GM19238 (cell line): ENCODE measurements around the gene ARHGEF26.

Experiments used
- DNase-seq: peaks from one replicate; pipeline ENCODE4 v3.0.0; 2011; ENCODE audit warnings: low spot score; ENCODE audit not compliant: insufficient read length

ARHGEF26 gene

DNA sequence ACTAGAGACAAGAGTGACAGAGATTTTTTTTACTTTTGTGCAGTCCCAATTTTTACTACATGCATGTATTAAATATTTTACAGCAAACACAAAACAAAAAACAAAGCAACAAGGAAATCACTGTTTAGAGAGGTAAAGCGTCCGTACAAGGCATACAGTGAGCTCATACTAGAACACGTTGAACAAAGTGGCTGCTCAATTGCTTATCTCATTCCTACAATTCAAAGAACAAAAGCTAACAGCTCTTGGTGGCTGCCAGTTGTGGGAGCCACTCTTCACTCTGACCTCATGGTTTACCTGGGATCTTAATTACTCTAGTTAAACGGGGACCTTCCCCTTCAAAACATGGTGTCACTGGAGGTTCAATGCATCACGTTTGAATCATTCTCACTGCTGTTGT, 7.6 kb upstream of the ARHGEF26 start:
- no peak for DNase-seq

DNA sequence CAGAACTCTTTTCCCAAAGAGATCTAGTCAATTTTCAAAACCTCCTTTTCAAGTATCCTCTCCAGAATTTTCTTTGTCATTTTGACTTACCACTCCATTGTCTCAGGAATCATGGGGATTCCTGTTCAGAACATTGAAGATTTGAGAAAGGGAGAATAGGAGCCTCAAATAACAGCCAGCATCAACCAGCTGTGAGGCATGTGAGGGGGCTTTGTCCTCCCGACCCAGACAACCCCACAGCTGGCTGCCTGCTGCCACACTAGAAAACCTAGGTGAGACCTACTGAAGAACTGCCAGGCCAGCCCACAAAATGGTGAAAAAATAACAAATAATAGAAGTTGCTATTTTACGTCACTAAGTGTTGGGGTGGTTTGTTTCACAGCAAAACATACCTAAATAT, 5.9 kb upstream of the ARHGEF26 start:
- DNase-seq: no peak

DNA sequence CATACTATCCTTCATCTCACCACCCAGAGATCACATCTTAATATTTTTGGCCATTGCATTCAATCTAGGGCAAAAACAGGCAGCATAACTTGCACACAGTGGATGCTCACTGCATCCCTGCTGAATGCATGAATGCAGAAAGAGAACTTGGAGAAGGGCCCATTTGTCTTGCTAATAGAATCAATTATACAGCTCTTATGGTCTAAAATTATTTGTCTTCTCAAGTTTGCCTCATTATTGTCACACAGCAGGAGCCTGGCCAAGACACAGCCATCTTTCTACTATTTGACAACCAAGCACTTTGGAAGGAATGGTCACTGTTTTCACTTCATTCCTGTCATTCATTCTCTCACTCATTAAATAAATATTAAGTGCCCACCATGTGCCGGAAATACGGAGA, 1.2 kb upstream of the ARHGEF26 start:
- DNase-seq: no peak

DNA sequence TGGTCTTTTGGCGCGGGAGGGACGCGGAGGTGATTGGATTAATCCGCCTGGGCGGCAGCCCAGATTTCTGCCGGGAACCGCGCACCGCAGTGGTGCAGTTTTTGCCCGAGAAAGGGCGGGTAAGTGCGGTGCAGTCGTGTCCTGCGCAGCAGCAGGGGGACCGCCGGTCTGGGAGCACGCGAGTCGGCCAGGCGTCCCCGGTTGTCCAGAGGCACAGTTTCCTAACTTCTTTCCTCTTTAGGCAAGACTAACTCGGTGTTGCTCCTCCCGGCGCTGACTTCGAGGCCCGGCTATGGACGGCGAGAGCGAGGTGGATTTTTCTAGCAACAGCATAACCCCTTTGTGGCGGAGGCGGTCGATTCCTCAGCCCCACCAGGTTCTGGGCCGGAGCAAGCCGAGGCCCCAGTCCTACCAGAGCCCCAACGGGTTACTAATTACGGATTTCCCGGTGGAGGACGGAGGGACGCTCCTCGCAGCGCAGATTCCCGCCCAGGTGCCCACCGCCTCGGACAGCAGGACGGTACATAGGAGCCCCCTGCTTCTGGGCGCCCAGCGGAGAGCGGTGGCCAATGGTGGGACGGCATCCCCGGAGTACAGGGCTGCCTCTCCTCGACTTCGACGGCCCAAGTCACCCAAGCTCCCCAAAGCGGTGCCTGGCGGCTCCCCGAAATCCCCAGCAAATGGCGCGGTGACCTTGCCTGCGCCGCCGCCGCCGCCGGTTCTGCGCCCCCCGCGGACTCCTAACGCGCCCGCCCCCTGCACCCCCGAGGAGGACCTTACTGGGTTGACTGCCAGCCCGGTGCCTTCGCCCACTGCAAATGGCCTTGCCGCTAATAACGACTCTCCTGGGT, 736 bp downstream of the ARHGEF26 start:
- peak; percentile 7 for DNase-seq

DNA sequence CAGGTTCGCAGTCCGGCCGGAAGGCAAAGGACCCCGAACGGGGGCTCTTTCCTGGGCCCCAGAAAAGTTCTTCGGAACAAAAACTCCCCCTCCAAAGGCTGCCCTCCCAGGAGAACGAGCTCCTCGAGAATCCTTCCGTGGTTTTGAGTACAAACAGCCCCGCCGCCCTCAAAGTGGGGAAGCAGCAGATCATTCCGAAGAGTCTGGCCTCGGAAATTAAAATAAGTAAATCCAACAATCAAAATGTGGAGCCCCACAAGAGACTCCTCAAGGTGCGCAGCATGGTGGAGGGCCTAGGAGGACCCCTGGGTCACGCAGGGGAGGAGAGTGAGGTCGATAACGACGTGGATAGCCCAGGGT, 1.3 kb downstream of the ARHGEF26 start:
- DNase-seq: no peak

DNA sequence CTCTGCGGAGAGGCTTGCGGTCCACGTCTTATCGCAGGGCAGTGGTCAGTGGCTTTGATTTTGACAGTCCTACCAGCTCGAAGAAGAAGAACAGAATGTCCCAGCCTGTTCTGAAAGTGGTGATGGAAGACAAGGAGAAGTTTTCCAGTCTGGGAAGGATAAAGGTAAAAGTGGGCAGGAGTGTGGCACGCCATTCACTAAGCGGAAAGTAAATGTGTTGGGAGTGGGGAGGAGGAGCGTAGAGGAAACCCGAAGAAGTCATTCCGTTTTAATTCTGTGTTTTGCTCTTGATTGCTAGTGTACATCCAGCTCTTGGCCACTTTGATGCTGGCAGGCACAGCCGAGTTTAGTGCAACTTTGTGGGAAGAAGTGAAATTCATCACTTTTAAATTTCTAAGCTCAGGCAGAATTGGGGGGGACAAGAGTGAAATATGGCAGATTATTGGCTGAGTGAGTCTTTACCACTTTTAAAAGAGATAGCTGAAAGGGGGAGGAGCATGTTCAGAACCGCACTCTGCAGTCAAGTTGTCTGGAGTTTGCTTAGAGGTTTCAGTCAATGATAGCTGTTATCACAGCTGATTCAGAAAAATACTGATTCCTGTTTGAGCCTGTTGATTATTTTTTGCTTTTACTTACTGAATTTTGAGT, 1.8 kb downstream of the ARHGEF26 start:
- no peak for DNase-seq

DNA sequence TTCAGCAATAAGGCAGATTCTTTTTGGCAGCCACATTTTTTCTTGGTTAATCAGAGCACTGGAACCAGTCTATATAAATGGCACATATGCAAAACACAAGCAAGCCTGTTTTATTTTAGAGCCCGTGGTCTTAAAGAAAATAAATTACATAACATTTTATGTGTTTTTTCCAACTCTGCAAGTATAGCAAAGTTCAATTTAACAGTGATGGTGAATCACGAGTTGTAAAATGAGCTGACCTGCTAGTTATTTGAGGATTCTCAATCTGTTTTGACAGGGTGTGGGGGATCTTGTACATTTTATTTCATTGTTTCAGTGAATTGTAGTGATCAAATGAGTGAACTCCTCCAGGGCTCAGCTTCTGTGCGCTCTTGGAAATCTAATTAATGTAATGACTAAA, 2.7 kb downstream of the ARHGEF26 start:
- DNase-seq: no peak

DNA sequence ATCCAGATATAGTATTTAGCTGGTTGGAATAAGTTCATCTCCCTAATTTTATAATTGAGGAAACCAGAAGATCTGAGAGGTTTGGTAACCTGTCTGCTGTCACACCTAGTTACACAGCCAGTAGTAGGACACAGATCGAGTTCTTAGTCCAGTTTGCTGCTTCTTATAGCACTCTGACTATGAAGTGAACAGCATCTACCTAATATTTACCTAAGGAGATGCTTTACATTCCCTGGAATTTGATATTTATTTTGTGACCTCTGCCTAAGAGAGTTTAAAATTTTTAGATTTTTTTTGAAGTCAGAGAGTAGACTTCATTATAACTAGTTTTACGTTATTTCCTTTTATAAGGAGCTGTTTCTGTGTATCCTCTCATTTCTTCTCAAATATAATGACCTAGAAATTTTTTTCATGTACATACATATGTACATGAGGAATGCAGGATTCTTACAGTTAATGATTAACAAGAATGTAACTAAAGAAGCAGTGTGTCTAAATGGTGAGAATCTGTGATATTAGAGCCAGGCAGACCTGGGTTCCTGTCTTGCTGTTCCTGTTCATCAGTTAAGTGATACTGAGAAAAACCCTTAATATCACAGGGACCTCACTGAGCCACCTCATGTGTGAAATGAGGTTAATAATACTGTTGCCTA, 4.3 kb downstream of the ARHGEF26 start:
- no peak for DNase-seq

DNA sequence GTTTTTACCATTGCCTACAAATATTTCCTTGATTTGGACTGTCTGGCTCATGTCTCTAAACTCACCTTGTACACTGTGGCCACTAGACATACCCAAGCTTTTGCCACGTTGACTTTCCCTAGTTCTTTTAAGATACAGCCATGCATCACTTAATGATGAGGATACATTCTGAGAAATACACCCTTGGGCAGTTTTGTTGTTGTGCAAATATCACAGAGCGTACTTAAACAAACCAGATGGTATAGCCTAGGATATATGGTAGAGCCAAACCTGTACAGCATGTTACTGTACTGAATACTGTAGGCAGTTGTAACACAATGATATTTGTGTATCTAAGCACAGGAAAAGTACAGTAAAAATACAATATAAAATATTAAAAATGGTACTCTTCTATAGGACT, 5.5 kb downstream of the ARHGEF26 start:
- DNase-seq: no peak

DNA sequence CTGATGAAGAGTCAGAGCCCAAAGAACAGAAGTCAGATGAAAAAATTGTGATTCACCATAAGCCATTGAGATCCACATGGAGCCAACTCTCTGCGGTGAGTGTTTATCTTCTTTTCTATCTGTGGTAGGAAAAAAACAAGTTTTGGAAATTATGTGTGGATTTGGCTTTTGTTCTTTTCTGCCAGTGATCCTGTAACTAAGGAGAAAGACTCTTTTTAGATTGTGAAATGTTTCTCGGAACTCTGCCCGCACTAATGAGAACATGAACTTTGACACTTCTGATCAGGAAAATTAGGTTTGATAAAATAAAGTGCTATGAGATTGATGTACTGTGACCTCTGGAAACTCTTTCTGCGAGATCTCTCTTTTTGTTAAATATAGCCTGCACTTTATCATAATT, 8.4 kb downstream of the ARHGEF26 start:
- no peak for DNase-seq

DNA sequence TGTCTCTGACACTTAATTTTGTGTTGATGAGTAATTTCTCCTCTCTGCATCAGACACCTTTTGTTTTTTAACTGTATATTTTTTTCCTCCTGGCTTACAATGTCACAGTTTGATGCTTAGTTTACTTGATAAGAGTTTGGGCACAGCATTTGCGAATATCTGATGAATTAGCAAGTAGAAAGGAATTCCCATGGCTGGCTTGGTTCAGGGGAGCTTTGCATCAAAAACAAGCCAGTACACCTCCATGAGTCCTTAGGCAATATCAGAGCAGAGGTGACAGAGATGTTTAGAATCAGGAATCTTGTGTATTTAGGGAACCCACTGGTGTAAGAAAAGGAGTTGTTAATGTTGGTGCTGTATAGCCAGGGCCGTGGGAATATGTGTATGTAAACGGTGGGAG, 9.3 kb downstream of the ARHGEF26 start:
- DNase-seq: no peak

DNA sequence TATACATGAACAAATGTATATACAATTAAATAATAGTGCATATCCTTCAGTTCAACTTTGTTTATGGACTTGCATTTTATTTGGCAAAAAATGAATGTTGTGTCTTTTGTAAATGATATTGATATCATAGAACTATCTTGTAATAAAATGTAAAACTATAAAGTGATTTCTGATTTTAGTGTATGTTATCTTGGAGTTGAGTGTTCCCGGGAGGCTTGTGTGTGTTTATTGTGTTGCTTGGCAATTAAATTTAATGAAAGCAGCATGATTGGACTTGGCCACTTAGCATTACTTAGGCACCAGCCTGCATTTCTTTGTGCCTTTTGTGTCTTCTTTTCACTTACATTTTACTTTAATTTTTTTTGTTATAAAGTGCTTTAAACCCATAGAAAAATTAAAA, 10.6 kb downstream of the ARHGEF26 start:
- DNase-seq: no peak

DNA sequence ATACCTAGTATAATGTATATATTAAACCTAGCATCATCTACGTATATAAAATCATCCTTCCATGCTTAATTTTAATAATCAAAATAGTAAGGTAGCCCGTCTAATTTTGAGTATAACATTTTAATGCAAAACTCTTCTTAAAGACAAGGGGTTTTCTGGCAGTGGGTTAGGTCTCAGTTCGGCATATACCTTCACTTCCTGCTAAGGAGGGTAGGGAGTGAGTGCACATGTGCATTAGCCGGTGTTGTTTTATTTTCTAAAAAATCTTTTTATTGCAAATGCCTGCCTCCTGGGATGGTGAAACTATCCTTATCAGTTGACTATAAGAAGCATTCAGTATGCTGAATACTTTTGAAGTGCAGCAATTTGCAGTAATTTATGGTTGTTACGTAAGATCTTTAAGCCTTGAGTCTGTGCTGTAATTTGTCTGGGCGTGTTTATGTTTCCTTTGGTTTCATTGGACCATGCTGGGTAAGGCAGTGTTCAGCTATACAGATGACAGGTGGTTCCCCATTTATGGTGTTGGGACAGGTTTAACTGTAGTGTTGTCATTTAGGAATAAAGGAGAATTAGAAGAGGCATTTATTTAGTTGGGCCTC, 11.7 kb downstream of the ARHGEF26 start:
- DNase-seq: no peak

DNA sequence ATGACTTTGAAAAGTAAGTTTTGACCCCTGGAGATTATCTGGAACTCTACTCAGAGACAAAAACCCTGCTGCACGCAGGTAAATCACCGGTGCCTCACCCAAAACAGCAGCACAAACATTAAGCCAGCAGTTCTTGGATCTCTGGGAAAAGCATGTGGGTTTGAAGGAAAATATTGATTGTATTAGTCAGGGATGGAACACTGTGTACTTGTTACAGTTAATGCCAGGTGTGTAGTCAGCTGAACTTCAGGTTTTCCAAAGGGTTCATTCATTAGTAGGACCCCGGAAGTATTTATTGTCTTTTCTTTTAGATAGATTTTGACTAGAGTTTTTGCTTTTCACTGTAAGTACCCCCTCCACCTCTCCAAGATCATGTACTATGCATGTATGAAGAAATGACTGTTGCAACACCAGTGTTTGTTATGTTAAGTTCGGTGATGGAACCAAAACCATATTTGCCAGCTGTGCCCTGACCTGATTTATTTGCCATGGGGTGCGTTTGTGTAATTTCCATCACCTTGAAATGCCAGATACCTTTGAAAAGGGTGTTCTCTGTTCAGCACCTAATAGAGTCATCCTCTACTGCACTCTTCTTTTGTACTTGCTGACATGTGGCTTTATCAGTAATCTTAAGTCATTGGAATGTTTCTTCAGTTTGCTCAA, 14.5 kb downstream of the ARHGEF26 start:
- no peak for DNase-seq

DNA sequence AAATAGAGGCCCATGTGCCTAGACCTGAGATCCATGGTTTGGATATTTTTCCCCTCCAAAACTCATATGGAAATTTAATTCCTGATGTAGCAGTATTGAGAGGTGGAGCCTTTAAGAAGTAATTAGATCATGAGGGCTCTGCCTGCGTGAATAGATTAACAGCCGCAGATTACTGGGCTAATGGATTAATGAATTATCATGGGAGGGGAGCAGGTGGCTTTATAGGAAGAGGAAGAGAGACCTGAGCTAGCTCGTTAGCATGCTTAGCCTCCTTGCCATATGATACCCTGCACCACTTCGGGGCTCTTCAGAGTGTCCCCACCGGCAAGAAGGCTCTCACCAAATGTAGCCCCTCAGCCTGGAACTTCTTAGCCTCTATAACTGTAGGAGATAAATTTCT, 15.8 kb downstream of the ARHGEF26 start:
- DNase-seq: no peak

DNA sequence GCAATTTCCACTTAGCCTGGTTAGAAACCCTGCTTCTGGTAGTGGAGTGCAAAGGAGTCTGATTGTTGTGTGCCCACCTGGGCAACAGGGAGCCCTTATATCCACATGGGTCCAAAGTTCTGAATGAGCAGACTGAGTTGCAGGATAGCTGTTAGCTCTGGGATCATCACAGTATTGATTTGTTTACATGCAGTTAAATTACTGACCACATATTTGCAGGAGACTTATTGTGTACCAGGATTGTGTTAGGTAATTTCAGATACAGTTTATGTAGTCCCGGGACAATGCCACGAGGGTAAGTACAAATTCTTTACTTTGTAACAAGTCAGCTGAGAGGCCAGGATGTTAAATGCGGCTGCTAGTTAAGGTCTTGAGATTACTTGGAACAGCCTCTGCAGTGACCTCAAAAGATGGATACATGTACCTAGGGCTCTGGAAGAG, 18.8 kb downstream of the ARHGEF26 start:
- DNase-seq: no peak

DNA sequence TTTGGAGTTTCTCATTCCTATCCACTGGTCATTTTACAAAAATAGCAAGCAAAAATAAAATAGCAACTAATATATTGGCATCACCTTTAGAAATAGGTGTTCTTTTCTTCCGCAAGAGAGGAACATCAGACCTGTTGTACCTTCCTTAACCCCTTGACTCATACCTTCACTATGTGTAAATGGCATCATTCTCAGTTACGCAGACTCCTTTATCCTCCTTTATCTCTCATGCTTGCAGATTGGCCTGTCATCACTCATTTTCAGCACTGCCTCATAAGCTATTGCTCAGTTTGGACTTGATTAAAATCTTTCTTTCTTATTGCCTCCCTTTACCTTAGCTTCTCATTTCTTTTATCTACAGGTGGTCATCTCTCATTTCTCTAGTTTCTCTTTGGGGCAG, 21.4 kb downstream of the ARHGEF26 start:
- no peak for DNase-seq

DNA sequence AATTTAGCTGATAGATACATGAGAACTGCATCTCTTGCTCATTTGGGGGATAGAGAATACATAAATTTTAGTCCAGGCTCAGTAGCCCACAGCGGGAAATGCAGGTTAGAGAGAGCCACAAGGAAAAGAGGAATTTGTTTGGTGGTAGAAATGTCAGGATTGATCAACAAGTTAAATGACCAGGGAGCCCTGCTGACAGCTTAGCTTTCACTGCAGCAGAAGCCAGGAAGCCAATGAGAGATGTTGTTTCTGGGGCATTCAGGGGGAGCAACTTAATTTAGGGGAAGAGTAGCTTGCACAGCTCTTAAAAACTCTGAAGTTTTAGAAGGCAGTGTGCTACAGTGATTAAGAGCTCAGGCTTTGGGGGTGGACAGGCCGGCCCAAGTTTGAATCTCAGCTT, 22.7 kb downstream of the ARHGEF26 start:
- no peak for DNase-seq

DNA sequence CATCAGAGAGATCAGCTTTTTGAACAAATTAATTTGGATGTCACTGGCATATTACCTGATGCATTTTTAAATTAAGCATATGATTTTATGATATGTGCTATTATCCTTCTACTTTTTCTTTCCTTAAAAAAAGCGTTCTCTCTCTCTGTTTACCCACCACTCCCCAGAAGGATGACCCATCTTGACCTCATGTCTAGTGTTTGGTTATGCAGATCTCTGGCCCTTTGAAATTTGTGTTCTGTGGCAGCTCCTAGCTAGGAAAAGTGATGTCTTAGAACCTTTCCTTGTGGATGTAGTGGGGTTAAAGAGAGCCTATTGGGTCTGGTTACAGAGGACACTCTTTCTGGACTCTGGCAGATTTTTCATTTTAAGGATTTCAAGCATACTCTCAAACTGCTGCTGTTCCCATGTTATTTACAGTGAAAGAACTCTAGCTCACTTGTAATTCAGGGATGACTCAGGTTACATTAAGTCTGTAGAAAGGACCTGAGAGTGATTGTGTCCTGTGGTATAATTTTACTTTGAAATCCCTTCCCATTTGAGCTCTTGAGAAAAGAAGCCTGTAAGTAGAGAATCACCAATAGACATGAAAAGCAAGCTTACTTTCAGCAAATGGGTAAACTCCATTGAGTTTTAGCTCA, 23.8 kb downstream of the ARHGEF26 start:
- DNase-seq: no peak

DNA sequence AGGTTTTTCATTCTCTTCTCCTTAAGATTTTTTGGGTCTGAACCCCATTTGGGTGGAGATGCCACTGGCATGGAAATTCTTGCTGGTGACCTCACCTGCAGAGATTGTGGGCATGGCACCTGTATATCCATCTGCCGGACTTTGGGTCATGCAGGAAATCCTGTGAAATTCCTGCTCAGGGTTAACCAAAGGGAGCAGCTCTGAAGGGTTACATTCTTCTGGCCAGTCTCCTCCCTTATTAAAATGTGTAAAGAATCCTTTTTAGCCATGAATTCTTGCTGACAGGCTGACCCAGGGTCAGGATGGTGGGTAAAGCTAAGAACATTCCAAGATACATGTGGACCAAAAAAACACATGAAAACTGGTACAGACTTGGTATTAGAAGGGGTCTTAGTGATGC, 27.4 kb downstream of the ARHGEF26 start:
- DNase-seq: no peak

DNA sequence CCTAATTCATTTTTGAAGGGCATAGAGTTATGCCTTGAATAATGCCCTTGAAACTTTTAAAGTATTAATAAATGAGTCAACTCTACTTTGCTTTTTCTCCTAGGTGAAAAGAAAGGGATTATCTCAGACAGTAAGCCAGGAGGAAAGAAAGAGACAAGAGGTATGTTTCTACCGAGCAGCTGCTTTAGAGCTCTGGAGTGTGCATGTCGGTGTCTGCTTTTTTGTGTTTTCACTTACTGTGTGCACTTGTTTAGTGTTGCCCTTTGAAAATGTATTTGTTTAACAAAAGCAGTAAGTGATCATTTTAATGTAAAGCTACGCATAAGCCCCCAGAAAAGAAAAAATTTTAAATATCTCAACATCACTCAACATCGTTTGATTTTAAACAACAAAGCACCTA, 28.1 kb downstream of the ARHGEF26 start:
- DNase-seq: no peak
